ENCODE data around the gene TRIM65. TPM values are rescaled to one million over a fixed set of nuclear protein-coding genes. Genes with fewer than 3 reads are reported as not detected.

Gene TRIM65
- total and polyA plus RNA-seq, 2 of the 13 experiments (the other 11 are each of a cell fraction or from before 2014, with no cell fraction given): 10.3 to 22.4 TPM

DNA sequence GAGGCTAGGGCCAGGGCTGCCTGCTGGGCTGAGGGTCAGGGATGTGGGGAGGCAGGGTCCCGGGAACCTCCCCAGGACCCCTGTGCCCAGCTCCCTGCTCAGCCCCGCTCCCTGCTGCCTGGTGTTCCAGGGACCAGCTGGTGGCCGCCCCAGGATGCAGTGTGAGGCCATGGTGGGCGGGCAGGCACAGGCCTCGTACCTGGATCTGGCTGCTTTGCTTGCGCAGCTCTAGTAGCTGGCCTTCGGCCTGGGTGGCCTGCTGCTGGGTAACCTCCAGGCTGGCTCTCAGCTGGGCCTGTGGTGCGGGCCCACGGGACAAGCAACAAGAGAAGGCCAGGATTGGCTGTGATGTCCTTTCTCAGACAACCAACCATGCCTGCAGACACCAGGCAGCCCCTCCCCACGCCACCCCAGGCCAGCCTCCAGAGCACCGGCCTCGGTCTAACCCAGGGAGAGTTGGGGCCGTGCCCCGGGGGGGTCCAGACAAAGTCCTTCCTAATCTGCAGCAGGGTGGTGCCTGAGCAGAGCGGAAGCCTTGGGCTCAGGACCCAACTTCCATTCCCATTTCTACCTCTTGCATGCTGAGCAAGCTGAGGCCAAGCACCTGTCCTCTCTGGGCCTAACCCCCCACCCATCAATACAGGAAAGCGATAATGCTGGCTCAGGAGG lies 4.1 kb downstream of the TRIM65 start (continued):
- TF ChIP-seq, protein P1, sequence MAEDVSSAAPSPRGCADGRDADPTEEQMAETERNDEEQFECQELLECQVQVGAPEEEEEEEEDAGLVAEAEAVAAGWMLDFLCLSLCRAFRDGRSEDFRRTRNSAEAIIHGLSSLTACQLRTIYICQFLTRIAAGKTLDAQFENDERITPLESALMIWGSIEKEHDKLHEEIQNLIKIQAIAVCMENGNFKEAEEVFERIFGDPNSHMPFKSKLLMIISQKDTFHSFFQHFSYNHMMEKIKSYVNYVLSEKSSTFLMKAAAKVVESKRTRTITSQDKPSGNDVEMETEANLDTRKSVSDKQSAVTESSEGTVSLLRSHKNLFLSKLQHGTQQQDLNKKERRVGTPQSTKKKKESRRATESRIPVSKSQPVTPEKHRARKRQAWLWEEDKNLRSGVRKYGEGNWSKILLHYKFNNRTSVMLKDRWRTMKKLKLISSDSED (CRISPR knock-in tag; IDR thresholded peaks at IDR 0.05): no peak
- TF ChIP-seq ZNF562 (CRISPR knock-in tag; IDR thresholded peaks at IDR 0.05; ENCODE audit: borderline replicate concordance) (no peak), KMT2A (CRISPR knock-in tag; IDR thresholded peaks at IDR 0.05) (peak; percentile 68), PHB2 (IDR thresholded peaks at IDR 0.05; ENCODE audit: partially characterized antibody) (no peak), ZNF546 (CRISPR knock-in tag; conservative IDR thresholded peaks at IDR 0.05) (no peak; the same call in 1 of the 2 replicates), CBX2 (IDR thresholded peaks at IDR 0.05; ENCODE audit: low read depth, low read length) (no peak), CBX2 (CRISPR knock-in tag; IDR thresholded peaks at IDR 0.05; ENCODE audit: low read depth) (no peak), ZNF749 (CRISPR knock-in tag; IDR thresholded peaks at IDR 0.05; ENCODE audit: borderline replicate concordance) (peak; percentile 70; the same call in 1 of the 2 replicates), ZFP36L2 (CRISPR knock-in tag; IDR thresholded peaks at IDR 0.05) (no peak), DBP (CRISPR knock-in tag; IDR thresholded peaks at IDR 0.05; ENCODE audit: not compliant biosample characterization) (no peak), KDM5B (CRISPR knock-in tag; IDR thresholded peaks at IDR 0.05; ENCODE audit: borderline replicate concordance) (no peak; the same call in 1 of the 2 replicates), KLF9 (CRISPR knock-in tag; IDR thresholded peaks at IDR 0.05; ENCODE audit: low read depth) (no peak), REXO4 (CRISPR knock-in tag; IDR thresholded peaks at IDR 0.05; ENCODE audit: borderline replicate concordance) (no peak), U2AF1 (optimal IDR thresholded peaks at IDR 0.05; ENCODE audit: low read depth, low read length) (no peak), SP2 (CRISPR knock-in tag; IDR thresholded peaks at IDR 0.05) (no peak), ARNT (IDR thresholded peaks at IDR 0.05) (no peak), ZNF816 (CRISPR knock-in tag; IDR thresholded peaks at IDR 0.05; ENCODE audit: borderline replicate concordance) (no peak), CBFB (CRISPR knock-in tag; IDR thresholded peaks at IDR 0.05) (peak; percentile 38; the same call in 1 of the 2 replicates), HHEX (CRISPR knock-in tag; IDR thresholded peaks at IDR 0.05) (no peak)
- TF ChIP-seq, protein P2, sequence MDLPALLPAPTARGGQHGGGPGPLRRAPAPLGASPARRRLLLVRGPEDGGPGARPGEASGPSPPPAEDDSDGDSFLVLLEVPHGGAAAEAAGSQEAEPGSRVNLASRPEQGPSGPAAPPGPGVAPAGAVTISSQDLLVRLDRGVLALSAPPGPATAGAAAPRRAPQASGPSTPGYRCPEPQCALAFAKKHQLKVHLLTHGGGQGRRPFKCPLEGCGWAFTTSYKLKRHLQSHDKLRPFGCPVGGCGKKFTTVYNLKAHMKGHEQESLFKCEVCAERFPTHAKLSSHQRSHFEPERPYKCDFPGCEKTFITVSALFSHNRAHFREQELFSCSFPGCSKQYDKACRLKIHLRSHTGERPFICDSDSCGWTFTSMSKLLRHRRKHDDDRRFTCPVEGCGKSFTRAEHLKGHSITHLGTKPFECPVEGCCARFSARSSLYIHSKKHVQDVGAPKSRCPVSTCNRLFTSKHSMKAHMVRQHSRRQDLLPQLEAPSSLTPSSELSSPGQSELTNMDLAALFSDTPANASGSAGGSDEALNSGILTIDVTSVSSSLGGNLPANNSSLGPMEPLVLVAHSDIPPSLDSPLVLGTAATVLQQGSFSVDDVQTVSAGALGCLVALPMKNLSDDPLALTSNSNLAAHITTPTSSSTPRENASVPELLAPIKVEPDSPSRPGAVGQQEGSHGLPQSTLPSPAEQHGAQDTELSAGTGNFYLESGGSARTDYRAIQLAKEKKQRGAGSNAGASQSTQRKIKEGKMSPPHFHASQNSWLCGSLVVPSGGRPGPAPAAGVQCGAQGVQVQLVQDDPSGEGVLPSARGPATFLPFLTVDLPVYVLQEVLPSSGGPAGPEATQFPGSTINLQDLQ (CRISPR knock-in tag; IDR thresholded peaks at IDR 0.05): no peak; the same call in 1 of the 2 replicates
- TF ChIP-seq, protein P3, sequence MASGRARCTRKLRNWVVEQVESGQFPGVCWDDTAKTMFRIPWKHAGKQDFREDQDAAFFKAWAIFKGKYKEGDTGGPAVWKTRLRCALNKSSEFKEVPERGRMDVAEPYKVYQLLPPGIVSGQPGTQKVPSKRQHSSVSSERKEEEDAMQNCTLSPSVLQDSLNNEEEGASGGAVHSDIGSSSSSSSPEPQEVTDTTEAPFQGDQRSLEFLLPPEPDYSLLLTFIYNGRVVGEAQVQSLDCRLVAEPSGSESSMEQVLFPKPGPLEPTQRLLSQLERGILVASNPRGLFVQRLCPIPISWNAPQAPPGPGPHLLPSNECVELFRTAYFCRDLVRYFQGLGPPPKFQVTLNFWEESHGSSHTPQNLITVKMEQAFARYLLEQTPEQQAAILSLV (CRISPR knock-in tag; IDR thresholded peaks at IDR 0.05; ENCODE audit: borderline replicate concordance): no peak; the same call in 1 of the 2 replicates
- TF ChIP-seq, protein P4, sequence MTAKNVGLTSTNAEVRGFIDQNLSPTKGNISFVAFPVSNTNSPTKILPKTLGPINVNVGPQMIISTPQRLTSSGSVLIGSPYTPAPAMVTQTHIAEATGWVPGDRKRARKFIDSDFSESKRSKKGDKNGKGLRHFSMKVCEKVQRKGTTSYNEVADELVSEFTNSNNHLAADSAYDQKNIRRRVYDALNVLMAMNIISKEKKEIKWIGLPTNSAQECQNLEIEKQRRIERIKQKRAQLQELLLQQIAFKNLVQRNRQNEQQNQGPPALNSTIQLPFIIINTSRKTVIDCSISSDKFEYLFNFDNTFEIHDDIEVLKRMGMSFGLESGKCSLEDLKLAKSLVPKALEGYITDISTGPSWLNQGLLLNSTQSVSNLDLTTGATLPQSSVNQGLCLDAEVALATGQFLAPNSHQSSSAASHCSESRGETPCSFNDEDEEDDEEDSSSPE (CRISPR knock-in tag; IDR thresholded peaks at IDR 0.05): peak; percentile 58

Measured in HepG2 (cell line).